GM21381 (cell line): ENCODE measurements around the gene GUK1.
"Not testable (repeated sequence)": the region's sequence is repeated elsewhere in the genome, so short reads cannot be mapped to it uniquely, and the experiment has no call there.

ENCODE experiments used
- ATAC-seq: cut with Tn5 transposase; IDR thresholded peaks from one replicate; pipeline ENCODE4 v1.9.1; 2021; ENCODE audit warnings: mild to moderate bottlenecking, moderate library complexity; ENCODE audit not compliant: unreplicated experiment

Gene GUK1

GRCh38 chr1:228104526-228105269 lies 35.4 kb upstream of the GUK1 start:
- no peak for ATAC-seq

GRCh38 chr1:228105270-228105995 lies 34.6 kb upstream of the GUK1 start:
- no peak for ATAC-seq

- no peak for ATAC-seq
Measured at GRCh38 chr1:228105996-228106799, 33.9 kb upstream of the GUK1 start.

- no peak for ATAC-seq
Measured at GRCh38 chr1:228106800-228107054, 33.4 kb upstream of the GUK1 start.

GRCh38 chr1:228107636-228108035 lies 32.4 kb upstream of the GUK1 start:
- ATAC-seq = no peak

- no peak for ATAC-seq
Measured at GRCh38 chr1:228108055-228108690, 31.9 kb upstream of the GUK1 start.

GRCh38 chr1:228108742-228109072 lies 31.4 kb upstream of the GUK1 start:
- no peak for ATAC-seq

- ATAC-seq = peak; percentile 87
Measured at GRCh38 chr1:228109073-228109961, 30.8 kb upstream of the GUK1 start, which contains the start of gene MRPL55. Gene MRPL55, minus strand, starts transcription at chr1:228109299. Its CDS starts 1,039 bp downstream, at chr1:228108260.

GRCh38 chr1:228109962-228110488 lies 30.1 kb upstream of the GUK1 start:
- no peak for ATAC-seq

- ATAC-seq = no peak
Measured at GRCh38 chr1:228110556-228110955, 29.5 kb upstream of the GUK1 start.

GRCh38 chr1:228111315-228111714 lies 28.8 kb upstream of the GUK1 start:
- ATAC-seq = not testable (repeated sequence)

- no peak for ATAC-seq
Measured at GRCh38 chr1:228112167-228112566, 27.9 kb upstream of the GUK1 start.

- ATAC-seq = no peak
Measured at GRCh38 chr1:228112617-228113016, 27.5 kb upstream of the GUK1 start.

- ATAC-seq = no peak
Measured at GRCh38 chr1:228114827-228115226, 25.3 kb upstream of the GUK1 start.

GRCh38 chr1:228117335-228117734 lies 22.7 kb upstream of the GUK1 start:
- no peak for ATAC-seq

GRCh38 chr1:228118040-228118439 lies 22.0 kb upstream of the GUK1 start:
- ATAC-seq = no peak

- no peak for ATAC-seq
Measured at GRCh38 chr1:228120351-228120750, 19.7 kb upstream of the GUK1 start.

- ATAC-seq = no peak
Measured at GRCh38 chr1:228120857-228121489, 19.1 kb upstream of the GUK1 start.

- no peak for ATAC-seq
Measured at GRCh38 chr1:228122921-228123441, 17.1 kb upstream of the GUK1 start.
